ENCODE measurements around the gene MIF. TPM values are rescaled to one million over a fixed set of nuclear protein-coding genes. Genes with fewer than 3 reads are reported as not detected.

The MIF gene
- total and polyA plus RNA-seq, 2 donors from 2014 or later = 505 to 1,211 TPM

DNA sequence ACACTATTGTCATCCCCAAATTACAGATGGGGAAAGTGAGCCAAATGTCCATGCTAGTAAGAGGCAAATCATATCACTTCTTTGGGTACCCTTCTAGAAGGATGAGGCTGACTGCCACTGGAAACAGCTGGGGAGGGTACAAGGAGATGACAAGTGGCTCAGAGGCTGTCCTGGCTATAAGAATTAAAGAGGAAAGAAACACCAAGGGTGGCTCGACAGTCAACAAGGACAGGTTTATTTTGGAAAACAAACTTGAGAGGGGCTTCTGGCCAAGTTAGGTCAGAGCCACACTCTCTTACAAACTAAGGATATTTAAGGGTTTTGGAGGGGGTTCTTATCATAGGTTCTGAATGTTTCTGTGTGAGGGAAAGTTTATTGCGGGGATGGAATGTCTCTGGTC lies 2.1 kb upstream of the MIF start:
- H3K27me3 ChIP-seq (ENCODE audit: control insufficient read depth, insufficient read depth, low read length) = no peaks in the 10 kb centered on the region
- no peak overlapping the region for H3K9ac ChIP-seq (ENCODE audit: low read length in 3 of 3)
- no peak overlapping the region for H3K4me3 ChIP-seq (ENCODE audit: low read length in 3 of 3)
- peaks cover 0 to 29% (median 17%) of the 10 kb centered on the region in 3 donors for H3K4me1 ChIP-seq (ENCODE audit: control insufficient read depth in 2 of 3, insufficient read depth in 2 of 3, low read depth in 1 of 3, low read length in 3 of 3)
- H3K9me3 ChIP-seq (ENCODE audit: control insufficient read depth in 2 of 3, insufficient read depth in 1 of 3, low read length in 3 of 3) = no peaks in the 10 kb centered on the region
- TF ChIP-seq, protein P1, sequence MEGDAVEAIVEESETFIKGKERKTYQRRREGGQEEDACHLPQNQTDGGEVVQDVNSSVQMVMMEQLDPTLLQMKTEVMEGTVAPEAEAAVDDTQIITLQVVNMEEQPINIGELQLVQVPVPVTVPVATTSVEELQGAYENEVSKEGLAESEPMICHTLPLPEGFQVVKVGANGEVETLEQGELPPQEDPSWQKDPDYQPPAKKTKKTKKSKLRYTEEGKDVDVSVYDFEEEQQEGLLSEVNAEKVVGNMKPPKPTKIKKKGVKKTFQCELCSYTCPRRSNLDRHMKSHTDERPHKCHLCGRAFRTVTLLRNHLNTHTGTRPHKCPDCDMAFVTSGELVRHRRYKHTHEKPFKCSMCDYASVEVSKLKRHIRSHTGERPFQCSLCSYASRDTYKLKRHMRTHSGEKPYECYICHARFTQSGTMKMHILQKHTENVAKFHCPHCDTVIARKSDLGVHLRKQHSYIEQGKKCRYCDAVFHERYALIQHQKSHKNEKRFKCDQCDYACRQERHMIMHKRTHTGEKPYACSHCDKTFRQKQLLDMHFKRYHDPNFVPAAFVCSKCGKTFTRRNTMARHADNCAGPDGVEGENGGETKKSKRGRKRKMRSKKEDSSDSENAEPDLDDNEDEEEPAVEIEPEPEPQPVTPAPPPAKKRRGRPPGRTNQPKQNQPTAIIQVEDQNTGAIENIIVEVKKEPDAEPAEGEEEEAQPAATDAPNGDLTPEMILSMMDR (IDR thresholded peaks at IDR 0.05; ENCODE audit: borderline replicate concordance, extremely low read depth, insufficient read depth) = no peak
- intact Hi-C loops (cut with DNase I) = no loop called here
- FAIRE-seq (no peak), DNase-seq (no peak)
- H3K27ac ChIP-seq (ENCODE audit: low read depth in 2 of 2, low read length in 2 of 2) = peak overlapping the region in 1 of 2 donors; percentile 16
- H3K36me3 ChIP-seq (ENCODE audit: control insufficient read depth in 2 of 3, insufficient read depth in 3 of 3, low read length in 3 of 3) = peaks cover 0 to 11% (median 3%) of the 10 kb centered on the region in 3 donors

DNA sequence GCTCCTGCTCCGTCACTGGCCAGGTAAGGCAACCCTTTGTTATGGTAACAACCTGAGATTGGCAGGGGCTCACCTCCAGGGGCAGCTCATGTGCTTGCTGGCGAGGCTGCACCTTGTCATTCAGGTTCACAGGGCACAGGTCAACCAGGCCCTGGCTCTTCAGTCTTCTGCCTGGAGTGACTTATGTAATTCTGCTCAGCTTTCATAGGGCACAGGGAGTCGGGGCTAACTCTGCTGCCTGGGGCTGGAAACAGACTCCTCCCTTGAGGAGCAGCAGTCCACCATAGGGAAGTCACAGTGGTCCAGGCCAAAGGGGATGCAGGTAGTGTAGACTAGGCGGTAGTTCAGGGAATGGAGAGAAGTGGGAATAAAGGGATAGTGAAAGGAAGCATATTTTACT lies 1.5 kb upstream of the MIF start:
- DNase-seq (peak in 1 of 5 donors; percentile 28), FAIRE-seq (no peak)
- no peak overlapping the region for H3K4me3 ChIP-seq (ENCODE audit: low read length in 3 of 3)
- no peaks in the 10 kb centered on the region for H3K27me3 ChIP-seq (ENCODE audit: control insufficient read depth, insufficient read depth, low read length)
- intact Hi-C loops (cut with DNase I) = no loop called here
- H3K9ac ChIP-seq (ENCODE audit: low read length in 3 of 3) = no peak overlapping the region
- H3K4me1 ChIP-seq (ENCODE audit: control insufficient read depth in 2 of 3, insufficient read depth in 2 of 3, low read depth in 1 of 3, low read length in 3 of 3) = peaks cover 0 to 30% (median 18%) of the 10 kb centered on the region in 3 donors
- TF ChIP-seq, protein P1 (IDR thresholded peaks at IDR 0.05; ENCODE audit: borderline replicate concordance, extremely low read depth, insufficient read depth) = no peak
- no peaks in the 10 kb centered on the region for H3K9me3 ChIP-seq (ENCODE audit: control insufficient read depth in 2 of 3, insufficient read depth in 1 of 3, low read length in 3 of 3)
- H3K27ac ChIP-seq (ENCODE audit: low read depth in 2 of 2, low read length in 2 of 2) = peak overlapping the region in 1 of 2 donors; percentile 99
- H3K36me3 ChIP-seq (ENCODE audit: control insufficient read depth in 2 of 3, insufficient read depth in 3 of 3, low read length in 3 of 3) = peaks cover 0 to 14% (median 3%) of the 10 kb centered on the region in 3 donors

DNA sequence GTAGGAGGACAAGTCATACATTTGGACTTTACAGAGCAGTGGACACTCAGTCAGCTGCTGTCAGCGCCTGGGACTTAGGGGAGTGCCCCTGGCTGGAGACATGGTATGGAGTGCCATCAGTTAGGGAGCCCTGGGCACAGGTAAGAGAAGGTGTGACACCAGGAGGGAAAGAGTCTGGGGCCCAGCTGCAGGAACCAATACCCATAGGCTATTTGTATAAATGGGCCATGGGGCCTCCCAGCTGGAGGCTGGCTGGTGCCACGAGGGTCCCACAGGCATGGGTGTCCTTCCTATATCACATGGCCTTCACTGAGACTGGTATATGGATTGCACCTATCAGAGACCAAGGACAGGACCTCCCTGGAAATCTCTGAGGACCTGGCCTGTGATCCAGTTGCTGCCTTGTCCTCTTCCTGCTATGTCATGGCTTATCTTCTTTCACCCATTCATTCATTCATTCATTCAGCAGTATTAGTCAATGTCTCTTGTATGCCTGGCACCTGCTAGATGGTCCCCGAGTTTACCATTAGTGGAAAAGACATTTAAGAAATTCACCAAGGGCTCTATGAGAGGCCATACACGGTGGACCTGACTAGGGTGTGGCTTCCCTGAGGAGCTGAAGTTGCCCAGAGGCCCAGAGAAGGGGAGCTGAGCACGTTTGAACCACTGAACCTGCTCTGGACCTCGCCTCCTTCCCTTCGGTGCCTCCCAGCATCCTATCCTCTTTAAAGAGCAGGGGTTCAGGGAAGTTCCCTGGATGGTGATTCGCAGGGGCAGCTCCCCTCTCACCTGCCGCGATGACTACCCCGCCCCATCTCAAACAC lies 850 bp upstream of the MIF start:
- peak overlapping the region; percentile 43 to 79 (median 52) for H3K9ac ChIP-seq (ENCODE audit: low read length in 3 of 3)
- H3K27ac ChIP-seq (ENCODE audit: low read depth in 2 of 2, low read length in 2 of 2) = peak overlapping the region; percentile 98 to 99
- DNase-seq = peak in 1 of 5 donors; percentile 69
- peak overlapping the region; percentile 51 to 73 (median 62) for H3K4me3 ChIP-seq (ENCODE audit: low read length in 3 of 3)
- peaks cover 0 to 35% (median 24%) of the 10 kb centered on the region in 3 donors for H3K4me1 ChIP-seq (ENCODE audit: control insufficient read depth in 2 of 3, insufficient read depth in 2 of 3, low read depth in 1 of 3, low read length in 3 of 3)
- peaks cover 0 to 14% (median 3%) of the 10 kb centered on the region in 3 donors for H3K36me3 ChIP-seq (ENCODE audit: control insufficient read depth in 2 of 3, insufficient read depth in 3 of 3, low read length in 3 of 3)
- TF ChIP-seq, protein P1 (IDR thresholded peaks at IDR 0.05; ENCODE audit: borderline replicate concordance, extremely low read depth, insufficient read depth) = no peak
- intact Hi-C loops (cut with DNase I) = no loop called here
- FAIRE-seq = no peak
- no peaks in the 10 kb centered on the region for H3K27me3 ChIP-seq (ENCODE audit: control insufficient read depth, insufficient read depth, low read length)
- H3K9me3 ChIP-seq (ENCODE audit: control insufficient read depth in 2 of 3, insufficient read depth in 1 of 3, low read length in 3 of 3) = no peaks in the 10 kb centered on the region
